Measurements from ENCODE around the gene SERGEF.

GRCh38 chr11:17760102-17761029 is 252.5 kb downstream of the SERGEF start:
- no peak for TF ChIP-seq POLR2A (IDR thresholded peaks at IDR 0.05)
- TF ChIP-seq CTCF (IDR thresholded peaks at IDR 0.05 in 4 of 5, conservative IDR thresholded peaks at IDR 0.05 in 1 of 5): peak; percentile 63 to 76 (median 69)
